GM12891 (cell line): ENCODE results near the gene ADK.

Experiments used
- POLR2A ChIP-seq: IDR thresholded peaks from 2 replicates; pipeline ENCODE4 v1.6.1; 2011; ENCODE audit warnings: low read depth, low read length, control low read depth
- POLR2AphosphoS5 ChIP-seq: IDR thresholded peaks from 2 replicates; pipeline ENCODE4 v1.6.1; 2011; ENCODE audit warnings: low read depth, low read length, control low read depth

- TF ChIP-seq POLR2A (no peak), POLR2AphosphoS5 (no peak)
Observed at GRCh38 chr10:74733612-74734011, 582.6 kb downstream of the ADK start.
